Measurements from ENCODE around the gene TBC1D12.

TBC1D12 gene

DNA sequence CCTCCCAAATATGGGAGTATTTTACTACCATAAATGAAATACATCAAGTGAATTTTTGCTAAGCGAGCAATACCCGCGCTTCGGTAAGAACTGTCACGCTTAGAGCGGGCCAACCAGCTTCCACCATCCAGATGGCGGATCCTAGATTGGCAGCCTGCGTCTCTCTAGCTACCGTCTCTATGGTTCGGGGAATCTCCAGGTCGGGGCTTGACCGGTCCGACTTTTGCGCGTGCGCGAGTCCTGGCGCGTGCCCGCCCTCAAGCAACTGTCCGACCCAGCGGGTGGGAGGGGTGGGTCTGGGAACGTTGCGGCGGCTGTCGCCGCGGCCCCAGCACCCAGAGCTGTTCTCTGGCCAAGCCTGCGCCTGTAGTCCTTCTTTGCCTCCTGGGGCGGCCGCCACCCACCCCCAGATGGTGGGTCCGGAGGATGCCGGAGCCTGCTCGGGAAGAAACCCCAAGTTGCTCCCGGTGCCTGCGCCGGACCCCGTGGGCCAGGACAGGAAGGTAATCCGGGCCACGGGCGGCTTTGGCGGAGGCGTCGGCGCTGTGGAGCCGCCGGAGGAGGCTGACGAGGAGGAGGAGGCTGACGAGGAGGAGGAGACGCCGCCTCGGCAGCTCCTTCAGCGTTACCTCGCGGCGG is at the start of gene TBC1D12:
TBC1D12 (plus strand) TSS at position 338 of the 639 bp plus-strand sequence; CDS start at position 411, 73 bp downstream.
- TF ChIP-seq CTCF (IDR thresholded peaks at IDR 0.05) = no peak

GRCh38 chr10:94353336-94353735 is 49.0 kb upstream of the TBC1D12 start:
- TF ChIP-seq CTCF (IDR thresholded peaks at IDR 0.05) = no peak

DNA sequence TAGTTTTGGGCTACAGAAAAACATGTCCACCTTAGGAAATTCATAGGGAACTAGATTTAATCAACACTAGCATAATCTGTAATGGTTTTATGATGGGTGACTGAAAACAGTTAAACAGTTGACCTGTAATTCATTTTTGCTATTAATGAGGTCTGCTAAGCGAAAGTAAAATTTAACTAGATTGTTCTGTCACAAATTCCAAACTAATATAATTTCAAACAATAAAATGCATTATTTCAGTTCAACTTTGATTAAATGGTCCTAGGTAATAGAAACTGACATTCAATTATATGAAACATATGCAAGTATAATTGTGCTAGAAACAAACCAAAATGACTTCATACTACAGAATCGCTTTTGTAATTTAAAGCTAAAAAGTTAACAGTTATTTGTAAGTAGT is 46.5 kb upstream of the TBC1D12 start:
- no peak for TF ChIP-seq CTCF (IDR thresholded peaks at IDR 0.05)

DNA sequence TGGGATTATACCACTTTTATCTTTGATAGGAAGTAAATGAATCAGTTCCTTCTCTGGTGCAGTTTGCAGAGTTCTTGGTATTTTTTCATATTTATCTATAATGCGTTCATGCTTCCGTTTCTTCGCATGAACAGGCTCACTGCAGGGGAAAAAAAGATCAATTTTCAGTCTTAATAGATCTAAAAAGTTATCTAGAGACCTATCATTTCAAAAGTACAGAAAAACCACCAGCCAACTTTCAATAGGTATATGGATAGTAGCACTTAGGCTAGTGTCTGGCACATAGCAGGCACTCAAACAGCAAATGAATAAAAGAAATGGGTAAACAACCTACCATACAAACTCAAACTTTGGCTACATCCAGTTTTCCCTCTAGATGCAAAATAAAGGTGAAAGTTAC is 45.1 kb upstream of the TBC1D12 start:
- no peak for TF ChIP-seq CTCF (IDR thresholded peaks at IDR 0.05)

DNA sequence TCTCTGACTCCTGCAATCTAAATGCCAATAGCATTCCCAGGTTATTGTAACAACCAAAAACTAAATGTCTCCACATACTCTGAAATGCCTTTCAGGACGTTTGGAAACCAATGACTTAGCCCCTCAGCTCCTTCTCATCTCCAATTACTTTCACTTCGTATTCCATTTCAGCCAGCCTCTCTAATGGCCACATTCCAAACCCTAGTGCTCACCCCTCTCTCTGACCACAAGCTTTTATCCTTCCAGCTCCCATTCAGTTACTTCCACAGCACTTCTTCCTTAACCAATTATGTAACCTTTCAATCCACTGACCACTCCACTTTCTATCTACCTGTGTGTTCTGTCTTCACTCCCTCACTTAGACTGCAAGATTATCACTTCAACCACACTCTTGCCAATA is 43.9 kb upstream of the TBC1D12 start:
- no peak for TF ChIP-seq CTCF (IDR thresholded peaks at IDR 0.05)

DNA sequence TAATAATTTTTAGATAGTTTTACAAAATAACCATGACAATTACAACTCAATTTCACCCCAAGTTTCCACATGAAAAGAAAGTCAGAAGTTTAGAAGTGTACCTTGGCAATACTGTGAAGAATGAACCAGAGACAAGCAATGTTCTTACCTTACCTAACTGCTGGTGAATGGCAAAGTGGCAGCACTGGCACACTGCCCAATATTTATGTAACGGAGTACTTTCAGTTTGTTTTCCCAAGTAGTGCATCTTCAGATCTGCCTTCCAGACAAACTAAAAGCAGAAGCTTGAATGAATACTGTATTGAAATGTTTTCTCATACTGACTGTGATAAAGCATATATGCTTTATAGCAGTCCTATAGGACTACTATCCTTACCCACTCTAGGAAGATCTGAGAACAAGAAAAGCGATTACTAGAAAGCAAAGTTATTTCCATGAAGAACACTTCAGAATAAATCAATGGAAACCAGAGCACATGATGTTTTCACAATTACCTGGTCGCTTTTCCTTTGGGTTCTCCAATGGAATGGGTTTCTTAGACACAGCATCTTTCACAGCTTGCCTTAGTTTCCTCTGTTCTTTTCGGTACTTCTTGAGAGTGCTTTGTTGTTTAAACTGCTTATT is 41.1 kb upstream of the TBC1D12 start:
- TF ChIP-seq CTCF (IDR thresholded peaks at IDR 0.05) = no peak

DNA sequence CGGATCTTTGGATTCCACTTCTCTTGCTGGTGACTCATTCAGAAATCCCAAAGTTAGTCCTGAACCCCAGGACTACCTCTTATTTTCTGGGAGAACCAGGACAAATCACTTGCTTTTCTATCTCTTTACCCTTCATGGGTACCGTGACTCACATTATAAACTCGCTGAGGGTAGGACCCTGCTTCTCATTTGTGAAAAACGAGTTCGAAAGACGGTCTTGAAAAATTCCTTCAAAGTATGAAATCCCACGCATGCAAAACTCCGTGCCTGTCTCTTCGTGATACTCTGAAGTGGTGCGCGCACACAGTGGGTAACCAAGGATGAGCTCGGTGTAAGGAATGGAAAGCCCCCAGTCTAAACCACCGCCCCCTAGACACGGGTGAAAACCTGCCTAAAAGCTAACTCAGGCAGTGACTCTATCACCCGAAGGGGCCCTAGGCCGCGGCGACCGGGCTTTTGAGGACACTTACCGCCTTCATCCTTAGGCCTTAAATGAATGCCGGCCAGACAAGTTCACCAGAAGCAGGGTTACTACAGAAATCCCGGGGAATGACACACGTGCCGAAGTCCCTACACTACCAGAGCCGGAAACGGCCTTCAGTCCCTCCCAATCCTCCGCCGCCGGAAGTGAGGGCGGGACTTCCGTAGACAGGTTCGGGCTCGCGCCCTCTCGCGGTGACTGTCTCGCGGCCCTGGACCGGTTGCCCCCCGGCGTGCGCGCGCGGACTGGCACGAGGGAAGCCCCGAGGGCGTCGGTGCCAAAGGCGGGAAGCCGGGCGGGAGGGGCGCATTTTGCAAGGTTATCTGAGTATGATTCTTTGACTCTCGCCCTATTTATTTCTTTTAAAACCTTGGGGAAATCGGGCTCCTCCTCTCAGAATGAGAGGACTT is 39.7 kb upstream of the TBC1D12 start, which contains the start of gene NOC3L:
NOC3L (minus strand) TSS at position 580 of the 891 bp plus-strand sequence; CDS start at position 479, 101 bp downstream.
- TF ChIP-seq CTCF (IDR thresholded peaks at IDR 0.05) = peak; percentile 64
